Chondrocyte (in vitro differentiated cells): ENCODE results near the gene PPP1R16B. TPM values are rescaled to one million over a fixed set of nuclear protein-coding genes. Genes with fewer than 3 reads are reported as not detected.

Experiments used
- DNase-seq: peaks from one replicate; pipeline ENCODE4 v3.0.0; 2021; ENCODE audit warnings: mixed read lengths, low spot score
- H3K27ac Mint-ChIP-seq: one replicate; pipeline ENCODE4 v1.8.0; 2021; ENCODE audit warnings: mild to moderate bottlenecking, moderate library complexity, mixed read lengths; ENCODE audit not compliant: unreplicated experiment
- H3K27me3 Mint-ChIP-seq: 2 replicates; pipeline ENCODE4 v1.8.0; 2021; ENCODE audit warnings: low read depth, mixed read lengths
- H3K36me3 Mint-ChIP-seq: 2 replicates; pipeline ENCODE4 v1.8.0; 2021; ENCODE audit warnings: low read depth, mixed read lengths
- H3K4me1 Mint-ChIP-seq: 2 replicates; pipeline ENCODE4 v1.8.0; 2021; ENCODE audit warnings: low read depth, mild to moderate bottlenecking, mixed read lengths
- H3K4me3 Mint-ChIP-seq: one replicate; pipeline ENCODE4 v1.8.0; 2021; ENCODE audit warnings: mild to moderate bottlenecking, moderate library complexity, mixed read lengths; ENCODE audit not compliant: unreplicated experiment
- H3K9me3 Mint-ChIP-seq: 2 replicates; pipeline ENCODE4 v1.8.0; 2021; ENCODE audit warnings: low read depth, mixed read lengths
- CTCF ChIP-seq: fragments of 200-600 bp; sonication (generic); IDR thresholded peaks from 2 replicates; pipeline ENCODE4 v1.5.0; 2021; ENCODE audit warnings: antibody characterized with exemption, mild to moderate bottlenecking, moderate library complexity
- total RNA-seq: library from RNA; stranded (reverse); gene quantifications from 3 replicates; pipeline ENCODE4 v1.2.1, GENCODE V29; 2021

Gene PPP1R16B
- total RNA-seq, 1 donor from 2014 or later: not detected

GRCh38 chr20:38815446-38815845 is 9.9 kb downstream of the PPP1R16B start:
- DNase-seq: no peak
- TF ChIP-seq CTCF: no peak
- Mint-ChIP-seq H3K36me3 (no peaks in the 10 kb centered on the region), H3K9me3 (peaks cover 5% of the 10 kb centered on the region), H3K27me3 (peaks cover 44% of the 10 kb centered on the region), H3K4me1 (no peaks in the 10 kb centered on the region), H3K4me3 (no peak overlapping the region), H3K27ac (no peak overlapping the region)

GRCh38 chr20:38818113-38819065 is 12.9 kb downstream of the PPP1R16B start:
- Mint-ChIP-seq H3K4me1 (no peaks in the 10 kb centered on the region), H3K36me3 (no peaks in the 10 kb centered on the region), H3K27me3 (peaks cover 36% of the 10 kb centered on the region), H3K4me3 (no peak overlapping the region), H3K27ac (no peak overlapping the region), H3K9me3 (peaks cover 9% of the 10 kb centered on the region)
- no peak for TF ChIP-seq CTCF
- no peak for DNase-seq

- peaks cover 24% of the 10 kb centered on the region for H3K27me3 Mint-ChIP-seq
- H3K9me3 Mint-ChIP-seq: peaks cover 9% of the 10 kb centered on the region
- TF ChIP-seq CTCF: no peak
- peaks cover 5% of the 10 kb centered on the region for H3K4me1 Mint-ChIP-seq
- H3K27ac Mint-ChIP-seq: no peak overlapping the region
- DNase-seq: no peak
- no peaks in the 10 kb centered on the region for H3K36me3 Mint-ChIP-seq
- no peak overlapping the region for H3K4me3 Mint-ChIP-seq
These were observed 20.0 kb downstream of the PPP1R16B start for GRCh38 chr20:38825571-38825900.

DNA sequence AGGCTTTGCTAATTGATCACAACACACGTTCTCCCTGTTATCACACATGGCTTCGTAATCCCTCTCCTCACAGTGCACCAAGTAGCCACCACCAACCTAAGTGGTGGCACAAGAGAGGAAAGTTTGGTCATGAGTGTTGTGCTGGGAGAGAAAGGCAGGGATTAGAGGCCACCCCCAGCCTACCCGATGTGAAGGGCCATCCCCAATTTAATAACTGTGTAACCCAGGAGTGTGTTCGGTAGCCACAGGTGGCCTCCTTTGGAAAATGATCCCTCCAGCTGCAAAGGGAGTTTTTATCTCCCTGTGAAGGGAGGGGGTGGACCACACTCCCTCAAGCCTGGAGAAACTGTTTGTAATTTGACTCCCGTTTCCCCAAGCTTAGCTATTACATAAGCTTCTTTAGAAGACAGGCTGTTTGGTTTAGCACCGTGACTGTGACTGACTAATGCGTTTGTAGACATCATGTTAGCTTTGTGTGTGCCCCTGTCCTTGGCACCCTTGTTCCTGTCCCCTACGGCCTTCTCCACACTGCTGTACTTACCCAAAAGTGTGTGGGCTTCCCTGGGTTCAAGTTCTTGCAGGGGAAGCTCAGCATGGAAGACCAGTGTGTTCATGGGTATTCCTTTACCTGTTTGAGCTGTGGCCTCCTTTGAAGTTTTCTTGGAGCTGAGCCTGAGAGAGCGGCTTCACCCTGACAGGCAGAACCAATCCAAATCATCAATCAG is 20.6 kb downstream of the PPP1R16B start:
- Mint-ChIP-seq H3K4me1 (peaks cover 5% of the 10 kb centered on the region), H3K9me3 (peaks cover 7% of the 10 kb centered on the region), H3K27me3 (peaks cover 22% of the 10 kb centered on the region), H3K27ac (no peak overlapping the region), H3K4me3 (no peak overlapping the region), H3K36me3 (no peaks in the 10 kb centered on the region)
- no peak for TF ChIP-seq CTCF
- no peak for DNase-seq

- Mint-ChIP-seq H3K27ac (no peak overlapping the region), H3K9me3 (no peaks in the 10 kb centered on the region), H3K4me1 (peaks cover 5% of the 10 kb centered on the region), H3K36me3 (no peaks in the 10 kb centered on the region), H3K27me3 (peaks cover 20% of the 10 kb centered on the region), H3K4me3 (no peak overlapping the region)
- DNase-seq: no peak
- no peak for TF ChIP-seq CTCF
These were observed 22.3 kb downstream of the PPP1R16B start for GRCh38 chr20:38827770-38828281.
